HG02938 (cell line): ENCODE measurements around the gene NPTN.

Experiments
- ATAC-seq: cut with Tn5 transposase; IDR thresholded peaks from one replicate; pipeline ENCODE4 v1.9.1; 2021; ENCODE audit warnings: mild to moderate bottlenecking, moderate library complexity; ENCODE audit not compliant: unreplicated experiment

Gene NPTN

DNA sequence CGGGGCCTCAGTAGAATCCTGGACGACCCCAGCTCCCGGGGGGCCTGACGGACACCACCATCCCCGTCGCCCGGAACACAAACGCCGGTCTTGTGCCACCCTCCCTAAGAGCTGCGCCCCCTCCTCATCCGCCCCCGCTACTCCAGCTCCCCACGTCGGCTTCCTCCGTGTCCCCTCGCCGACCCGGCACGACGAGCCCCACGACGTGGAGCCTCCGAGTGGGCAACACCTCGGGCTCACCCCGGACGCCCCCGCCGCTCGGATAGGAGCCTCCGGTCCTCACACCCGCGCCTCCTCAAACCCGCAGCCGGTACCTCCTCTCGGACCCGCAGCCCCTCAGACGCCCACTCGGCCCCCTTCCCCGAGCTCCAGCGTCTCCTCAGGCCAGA lies 525 bp downstream of the NPTN start:
- peak; percentile 9 for ATAC-seq

DNA sequence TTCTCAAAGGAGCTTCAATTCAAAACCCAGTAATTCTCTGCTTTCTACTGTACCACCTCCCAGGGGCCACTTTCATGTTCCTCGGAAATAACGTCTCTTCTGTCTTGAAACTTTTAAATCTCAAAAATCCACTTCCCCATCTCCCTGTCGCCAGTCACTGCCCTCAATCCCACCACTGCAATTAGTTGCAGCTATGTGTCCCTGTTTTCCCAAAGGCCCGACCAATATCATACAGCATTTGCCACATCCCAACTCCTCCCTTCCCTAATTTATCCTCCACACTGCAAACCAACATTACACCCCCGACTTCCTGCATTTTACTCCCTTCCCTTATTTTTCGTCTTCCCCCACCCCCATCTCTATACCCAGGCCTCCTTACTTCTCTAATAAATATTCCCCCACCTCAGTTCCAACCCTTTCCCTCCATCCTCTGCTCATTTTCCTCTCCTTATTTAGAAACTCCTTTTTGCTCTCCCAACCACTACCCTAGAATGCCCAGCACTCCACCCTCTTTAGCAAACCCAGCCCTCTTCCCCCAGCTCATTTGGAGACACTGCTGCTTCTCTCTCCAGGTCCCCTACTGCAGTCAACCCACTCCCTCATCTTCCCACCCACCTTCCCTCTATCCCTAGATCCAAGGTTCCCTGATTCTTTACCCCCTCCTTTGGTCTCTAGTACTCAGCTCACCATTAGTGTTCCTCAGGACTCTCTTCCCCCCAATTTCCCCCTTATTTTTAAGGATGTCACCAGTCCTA lies 1.1 kb downstream of the NPTN start:
- ATAC-seq, result no peak

DNA sequence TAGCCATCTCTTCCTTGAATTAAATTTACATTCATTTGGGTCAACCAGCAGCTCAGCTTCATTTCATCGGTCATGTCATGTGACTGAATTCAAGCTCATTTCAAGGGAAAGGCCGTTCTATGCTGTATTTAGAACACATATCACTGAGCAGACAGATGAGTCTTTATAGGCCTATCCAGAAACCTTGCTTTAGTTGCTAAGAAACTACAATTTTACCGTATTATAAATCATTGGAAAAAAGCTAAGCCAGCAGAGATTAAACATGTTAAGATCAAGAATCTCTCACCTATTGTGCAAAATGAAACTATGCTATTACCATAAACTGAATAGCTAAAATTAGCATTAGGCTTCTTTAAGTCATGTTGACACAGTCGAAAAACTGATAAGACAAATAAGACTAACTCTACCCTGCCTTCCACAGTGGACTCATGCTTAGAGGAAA lies 2.2 kb downstream of the NPTN start:
- no peak for ATAC-seq

DNA sequence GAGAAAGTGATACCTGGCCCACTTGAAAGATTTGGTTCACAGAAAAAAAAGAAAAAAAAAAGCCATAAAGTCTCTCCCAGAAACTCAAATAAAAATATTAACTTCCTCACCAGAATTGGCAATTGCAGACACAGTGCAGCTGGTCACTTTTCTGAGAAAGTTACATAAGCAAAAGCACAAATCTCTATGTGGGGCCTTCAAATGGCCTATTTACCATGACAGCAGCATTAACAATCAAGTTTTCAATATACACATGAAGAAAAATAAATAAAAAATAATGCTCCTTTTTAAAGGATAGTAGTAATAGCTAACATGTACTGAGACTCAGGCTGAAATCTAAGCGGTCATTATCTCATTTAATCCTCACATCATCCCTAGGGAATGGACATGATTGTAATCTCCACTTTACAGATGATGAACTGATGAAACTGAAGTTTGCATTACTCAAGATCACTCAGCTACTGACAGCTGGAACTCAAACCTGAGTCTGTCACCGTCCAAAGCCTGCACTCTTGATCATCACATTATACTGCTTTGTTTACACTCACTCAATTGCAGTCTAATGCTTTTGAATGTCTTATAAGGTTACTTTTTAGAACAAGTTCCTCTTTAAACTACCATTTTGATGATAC lies 3.3 kb downstream of the NPTN start:
- no peak for ATAC-seq

DNA sequence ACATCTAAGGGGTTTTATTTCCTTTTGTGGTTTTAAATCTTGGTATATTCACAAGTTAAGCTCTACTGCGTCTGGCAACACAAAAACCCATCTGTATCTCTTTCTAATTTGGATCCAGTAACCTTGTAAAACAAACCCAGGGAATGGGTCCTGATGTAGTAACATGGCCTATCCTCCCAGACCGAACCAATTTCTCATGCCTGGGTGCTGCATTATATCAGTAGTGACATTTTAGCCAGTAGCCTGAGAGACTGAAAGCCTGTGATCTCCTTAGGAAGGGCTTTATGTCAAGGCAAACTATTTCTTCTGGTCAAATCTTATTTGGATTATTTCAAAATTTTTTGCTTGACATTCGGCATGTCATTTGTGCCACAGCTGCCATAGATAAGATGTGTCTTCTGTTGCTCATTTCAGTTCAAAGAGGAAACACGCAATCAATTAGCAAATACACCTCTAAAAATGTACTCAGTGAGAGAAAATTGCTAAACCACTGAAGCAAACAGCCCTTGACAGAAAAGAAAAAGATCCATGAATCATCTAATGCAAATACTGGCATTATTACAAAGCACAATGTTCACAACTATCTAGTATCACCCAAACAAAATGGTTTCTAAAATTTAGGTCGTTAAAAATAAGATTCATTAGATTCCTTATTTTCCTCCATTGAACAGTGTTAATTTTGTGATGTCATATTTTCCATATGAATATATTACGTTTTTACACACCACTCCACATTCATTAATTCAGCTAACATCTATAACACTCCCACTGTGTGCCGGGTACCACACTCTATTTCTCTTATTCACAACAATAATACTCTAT lies 4.0 kb downstream of the NPTN start:
- no peak for ATAC-seq

DNA sequence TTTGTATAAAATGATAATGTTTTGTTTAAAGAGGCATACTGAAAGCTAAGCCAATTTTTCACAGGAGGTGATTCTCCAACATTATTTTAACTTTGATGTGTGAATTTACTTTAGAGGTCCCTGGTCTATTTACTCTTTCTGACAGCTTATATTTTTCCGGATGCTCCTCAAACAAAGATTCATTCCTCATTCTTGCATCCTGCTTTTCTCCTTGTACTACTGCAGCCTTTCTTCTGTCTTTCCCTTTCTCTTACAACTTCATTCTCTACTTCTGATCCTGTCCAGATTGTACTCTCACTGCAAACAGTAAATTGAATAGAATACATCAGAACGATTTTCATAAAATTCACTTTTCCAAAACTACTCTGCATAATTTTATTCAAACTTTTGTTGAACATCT lies 5.1 kb downstream of the NPTN start:
- ATAC-seq, result no peak

DNA sequence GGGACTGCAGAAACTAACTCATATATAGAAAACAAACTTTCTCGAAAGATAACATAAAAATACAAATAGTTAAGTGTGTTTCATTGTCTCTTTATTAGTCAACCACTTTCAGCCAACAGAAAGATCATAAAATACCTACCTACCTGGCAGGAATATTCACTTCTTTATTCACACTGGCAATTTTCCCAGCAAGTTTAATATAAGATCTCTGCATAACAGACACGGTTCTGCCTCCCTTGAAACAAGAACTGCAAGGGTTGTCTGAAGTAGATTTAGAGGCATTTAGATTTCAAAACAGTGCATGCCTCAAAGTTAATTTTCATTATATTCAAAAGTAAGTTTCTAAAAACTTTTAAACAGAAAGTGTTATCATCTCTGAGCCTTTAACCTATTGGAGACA lies 7.1 kb downstream of the NPTN start:
- ATAC-seq, result no peak

DNA sequence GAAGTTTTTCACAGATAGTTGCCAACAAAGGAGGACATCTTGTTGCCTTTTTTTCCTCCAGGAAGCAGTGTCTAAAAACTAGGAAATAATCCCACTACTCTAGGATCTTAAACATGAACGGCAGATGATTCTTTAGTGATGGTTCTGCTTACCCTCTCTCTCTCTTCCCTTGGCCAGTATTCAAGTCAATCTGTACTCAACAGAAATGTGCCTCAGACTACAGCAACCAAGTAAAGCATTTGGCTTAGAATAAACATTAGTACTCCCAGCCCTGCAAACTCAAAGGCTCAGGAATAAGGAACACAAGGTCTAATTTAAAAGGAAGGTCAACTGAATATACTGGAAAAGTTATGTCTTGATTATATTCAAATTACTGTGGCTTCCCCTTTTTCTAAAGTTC lies 8.7 kb downstream of the NPTN start:
- no peak for ATAC-seq

DNA sequence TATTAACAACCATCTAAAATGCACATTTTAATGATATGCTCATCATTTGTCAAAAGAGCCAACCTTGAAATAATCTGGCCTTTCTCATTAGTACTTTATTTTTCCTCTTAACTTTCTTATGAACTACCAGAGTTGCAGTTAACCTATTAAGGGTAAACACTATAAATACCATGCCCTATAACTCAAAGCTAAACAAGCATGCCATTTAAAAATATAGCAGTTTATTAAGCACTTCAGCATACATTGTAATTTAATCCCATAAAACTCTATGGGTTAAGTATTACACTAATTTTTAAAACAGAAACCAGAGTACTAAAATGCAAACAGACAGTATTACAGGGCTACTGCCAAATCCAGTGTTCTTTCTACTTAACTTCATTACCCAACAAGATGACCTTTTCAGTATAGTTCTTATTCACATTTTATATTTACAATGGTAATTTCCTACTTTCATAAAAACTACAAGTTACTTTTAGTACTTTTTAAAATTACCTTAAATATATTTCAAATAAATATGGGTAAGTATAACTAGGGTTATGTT lies 11.8 kb downstream of the NPTN start:
- ATAC-seq, result no peak

DNA sequence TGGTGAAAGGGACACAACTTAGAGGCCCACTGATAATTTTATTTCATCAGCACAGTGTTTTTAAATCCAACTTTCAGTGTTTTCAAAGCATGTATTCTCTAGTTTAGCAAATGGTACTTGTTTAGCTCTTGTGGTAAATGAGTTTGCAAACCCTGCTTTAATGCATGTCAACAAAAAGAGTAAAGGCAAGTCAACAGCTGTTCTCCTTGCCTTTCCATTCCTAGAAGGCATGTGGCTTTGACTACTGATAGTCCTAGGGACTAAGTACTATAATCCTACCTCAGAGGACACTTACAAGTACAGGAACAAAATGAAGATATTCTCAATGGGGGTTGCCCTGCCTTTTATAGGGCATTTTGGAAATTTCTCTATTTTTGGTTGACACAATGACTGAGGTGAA lies 13.1 kb downstream of the NPTN start:
- ATAC-seq, result no peak

DNA sequence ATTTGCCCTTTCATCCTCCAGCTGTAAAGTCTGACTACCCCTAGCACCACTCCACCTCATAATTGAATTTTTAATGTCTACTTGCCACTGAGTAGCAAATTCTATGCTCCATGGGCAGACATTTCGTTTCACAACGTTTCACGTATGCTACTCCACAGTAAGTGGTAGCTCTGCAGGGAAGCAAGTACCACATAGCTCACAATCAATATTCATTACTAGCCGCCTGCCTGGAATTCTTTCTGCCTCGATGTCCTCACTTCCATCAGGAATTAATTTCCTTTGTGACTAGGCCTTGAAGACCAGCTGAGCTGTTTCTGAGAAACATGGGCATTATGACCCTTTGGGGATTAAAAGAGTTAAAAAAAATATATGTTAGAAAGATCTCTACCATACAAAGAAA lies 15.3 kb downstream of the NPTN start:
- ATAC-seq, result no peak

DNA sequence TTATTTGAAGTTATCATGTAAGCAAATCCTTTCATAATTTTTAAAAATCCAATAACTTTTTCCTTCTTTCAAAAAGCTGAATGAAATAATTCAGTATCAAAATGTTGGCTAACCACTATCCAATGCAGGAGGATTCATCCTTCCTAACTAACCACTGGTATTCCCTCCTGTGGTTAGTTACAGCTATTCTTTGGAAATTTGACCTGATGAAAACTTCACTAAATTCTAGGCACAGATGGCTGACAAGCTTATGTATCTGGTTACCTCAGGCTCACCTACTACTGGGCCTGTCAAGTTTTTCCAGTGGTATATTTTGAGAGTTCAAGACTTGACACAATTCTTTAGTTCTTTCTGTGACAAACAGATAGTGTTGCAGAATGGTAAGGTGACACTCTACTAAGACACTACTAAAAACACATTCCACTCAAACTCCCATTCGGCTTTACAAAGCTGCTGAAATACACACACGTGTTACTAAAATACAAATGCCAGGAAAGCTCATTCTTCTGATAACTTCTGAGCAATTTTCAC lies 15.8 kb downstream of the NPTN start:
- no peak for ATAC-seq

DNA sequence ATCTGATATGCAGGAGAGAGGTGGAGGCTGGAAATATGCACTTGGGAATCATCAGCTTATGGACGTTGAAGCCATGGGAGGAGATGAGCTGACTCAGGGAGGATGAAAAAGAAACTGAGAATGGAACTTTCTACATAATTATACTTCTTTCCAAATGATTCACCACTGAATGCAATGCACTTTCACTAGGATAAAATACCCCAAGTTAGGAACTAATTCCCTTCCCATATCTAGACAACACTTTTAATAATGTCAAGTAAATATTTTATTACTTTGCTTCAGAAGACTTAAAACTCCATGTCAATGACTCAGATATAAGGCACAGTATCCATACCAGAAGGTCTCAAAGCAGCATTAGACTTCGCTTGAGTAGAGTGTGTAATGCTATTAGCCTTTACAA lies 24.2 kb downstream of the NPTN start:
- ATAC-seq, result no peak

DNA sequence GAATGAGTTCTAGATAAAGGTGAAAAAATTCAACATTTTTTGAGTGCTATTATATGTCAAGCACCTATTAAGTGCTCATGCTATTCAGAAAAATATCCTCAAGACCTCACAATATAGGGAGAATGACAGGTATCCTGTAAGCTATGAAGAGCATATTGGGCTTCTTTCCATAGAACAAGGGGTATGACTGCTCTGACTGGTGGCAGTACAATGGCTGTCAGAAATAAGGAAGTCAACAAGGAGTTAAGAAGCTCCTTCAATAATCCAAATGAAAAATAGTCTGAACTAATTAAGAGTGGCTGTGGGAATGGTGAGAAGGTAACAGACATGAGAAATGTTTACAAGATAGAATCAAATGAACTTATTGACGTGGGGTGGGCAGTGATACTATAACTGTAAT lies 24.7 kb downstream of the NPTN start:
- no peak for ATAC-seq

DNA sequence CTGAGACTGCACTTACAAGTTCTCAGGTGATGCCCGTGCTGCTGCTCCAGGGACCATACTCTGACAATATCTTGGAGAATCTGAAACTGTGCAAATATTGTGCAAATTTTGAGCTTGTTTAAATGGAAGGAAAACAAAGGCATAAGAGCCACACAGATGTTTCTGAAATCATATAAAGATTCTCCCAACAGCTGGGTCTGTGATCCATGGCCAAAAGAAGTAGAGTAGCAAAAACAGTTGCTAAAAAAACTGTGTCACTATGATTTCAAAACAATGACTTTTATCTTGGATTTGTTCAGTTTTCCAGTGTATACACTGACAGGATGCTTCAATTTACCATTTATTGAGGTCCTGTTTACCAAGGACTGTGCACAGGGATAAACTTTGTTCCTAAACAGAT lies 25.3 kb downstream of the NPTN start:
- ATAC-seq, result no peak

DNA sequence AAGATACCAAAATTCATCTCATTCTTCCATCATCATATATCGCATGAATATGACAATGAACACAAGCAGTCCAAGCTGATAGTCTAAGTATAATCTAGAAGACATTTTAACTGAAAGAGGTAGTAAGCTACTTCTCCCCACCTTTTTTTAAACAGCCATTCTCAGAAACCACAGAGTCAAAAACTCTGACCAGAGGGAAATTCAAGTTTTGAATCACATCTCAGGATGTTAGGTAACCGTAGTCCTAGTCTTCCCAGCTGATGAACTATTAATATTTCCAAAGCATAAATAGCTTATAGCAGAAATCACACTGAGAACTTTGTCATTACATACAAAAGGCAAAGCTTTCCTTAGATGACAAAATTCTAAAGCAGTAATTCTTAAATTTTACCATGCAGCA lies 25.8 kb downstream of the NPTN start:
- no peak for ATAC-seq

DNA sequence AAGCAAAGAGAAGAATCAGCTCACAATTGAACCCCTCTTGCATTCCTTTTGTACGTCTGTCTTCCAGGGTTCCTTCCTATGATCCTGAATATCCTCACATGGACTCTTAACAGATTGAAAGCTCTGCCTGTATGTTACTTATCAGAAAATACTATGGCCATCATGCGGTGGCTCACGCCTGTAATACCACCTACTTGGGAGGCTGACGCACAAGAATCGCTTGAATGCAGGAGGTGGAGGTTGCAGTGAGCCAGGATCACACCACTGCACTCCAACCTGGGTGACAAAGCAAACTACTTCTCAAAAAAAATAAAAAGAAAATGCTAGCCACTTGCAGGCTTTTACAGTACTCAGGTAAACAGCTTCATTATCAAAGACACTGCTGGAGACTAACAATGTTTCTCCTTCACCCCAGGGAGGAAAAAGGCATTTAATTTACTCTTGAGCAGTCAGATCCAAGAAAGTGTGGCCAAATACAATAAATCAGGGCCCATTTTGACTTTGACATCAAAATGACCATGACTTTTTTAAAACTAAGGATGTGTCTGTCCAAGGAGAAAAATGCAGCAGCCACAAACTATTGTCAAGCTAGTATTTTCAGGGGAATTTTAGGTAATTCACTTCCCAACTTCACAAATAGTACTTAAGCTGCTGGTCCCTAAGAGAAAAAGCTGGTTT lies 27.3 kb downstream of the NPTN start:
- ATAC-seq, result no peak

DNA sequence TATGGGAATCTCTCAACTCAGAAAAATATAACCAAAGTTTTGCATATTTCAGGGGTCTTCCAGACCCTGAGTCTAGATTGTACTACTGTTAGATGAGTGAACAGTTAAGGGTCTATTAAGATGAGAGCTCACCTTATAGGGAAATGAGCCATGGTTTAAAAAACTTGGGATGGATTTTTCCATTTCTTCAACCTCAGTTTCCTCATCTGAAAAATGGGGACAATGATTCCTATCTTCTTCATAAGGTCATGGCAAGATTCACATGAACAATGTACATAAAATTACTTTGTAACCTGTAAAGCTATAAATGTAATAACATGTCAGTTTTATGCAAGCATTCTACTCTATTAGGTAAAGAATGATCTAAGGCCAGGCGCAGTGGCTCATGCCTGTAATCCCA lies 28.7 kb downstream of the NPTN start:
- no peak for ATAC-seq

DNA sequence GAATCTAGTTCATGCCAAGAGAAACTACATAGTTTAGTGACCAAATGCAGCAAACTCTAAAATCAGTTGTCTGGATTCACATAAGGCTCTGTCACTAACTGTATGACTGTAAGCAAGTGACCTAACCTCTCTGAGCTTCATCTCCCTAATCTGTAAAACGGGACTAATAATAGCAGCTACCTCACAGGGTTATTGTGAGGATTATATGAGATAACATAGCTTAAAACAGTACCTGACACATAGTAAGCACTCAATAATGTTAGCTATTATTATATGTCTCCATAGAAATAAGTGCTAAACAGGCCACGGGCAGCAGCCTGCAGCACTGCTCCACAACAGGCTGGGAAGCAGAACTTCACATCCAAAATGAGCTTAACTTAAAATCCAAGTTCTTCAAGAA lies 30.2 kb downstream of the NPTN start:
- no peak for ATAC-seq

DNA sequence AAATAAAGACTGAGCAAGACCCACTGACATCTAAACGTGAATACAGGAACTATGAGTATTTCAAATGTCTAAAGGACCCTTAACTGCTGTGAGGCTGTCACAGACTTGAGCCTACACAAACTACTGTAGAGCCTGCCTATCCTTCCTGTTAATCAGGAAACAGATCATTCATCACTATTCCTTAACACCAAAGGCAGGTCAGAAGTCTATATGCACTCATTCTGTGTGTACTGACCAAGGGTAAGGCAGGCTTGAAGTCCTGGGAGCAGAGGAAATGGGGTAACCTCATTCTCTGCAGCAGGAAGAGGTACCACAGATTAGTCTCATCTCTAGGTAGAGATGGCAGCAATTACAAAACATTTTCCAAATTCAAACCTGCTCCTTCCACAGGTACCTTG lies 30.7 kb downstream of the NPTN start:
- no peak for ATAC-seq
